Natural killer cell (primary cell): ENCODE results near the gene UNC119. TPM values are rescaled to one million over a fixed set of nuclear protein-coding genes. Genes with fewer than 3 reads are reported as not detected.

Source experiments
- ATAC-seq, 3 donors: fragments of 150-1000 bp in 2 of 3; fragments of 200-7000 bp in 1 of 3; cut with Tn5 transposase; 1 replicate in 1 of 3; 2 replicates in 2 of 3; pipeline ENCODE4 v1.10.0; 2021; ENCODE audit warnings: mild to moderate bottlenecking in 2 of 3, moderate library complexity in 2 of 3
- DNase-seq, 2 donors: peaks; one replicate each; pipeline versions ENCODE4 v3.0.0 to v3.0.0-alpha.2; 2013 to 2021; ENCODE audit warnings: mixed read lengths in 1 of 2
- H3K27ac ChIP-seq: one replicate; pipeline ENCODE4 v1.5.1; 2013; ENCODE audit warnings: mild to moderate bottlenecking, low read length
- H3K27me3 ChIP-seq: one replicate; pipeline ENCODE4 v1.6.1; 2013; ENCODE audit warnings: low read length; ENCODE audit not compliant: control insufficient read depth, insufficient read depth
- H3K36me3 ChIP-seq: one replicate; pipeline ENCODE4 v1.6.1; 2013; ENCODE audit warnings: low read length; ENCODE audit not compliant: control insufficient read depth, insufficient read depth
- H3K4me1 ChIP-seq: one replicate; pipeline ENCODE4 v1.6.1; 2013; ENCODE audit warnings: low read length; ENCODE audit not compliant: control insufficient read depth, insufficient read depth
- H3K4me3 ChIP-seq: one replicate; pipeline ENCODE4 v1.5.1; 2013; ENCODE audit warnings: low read length
- H3K9me3 ChIP-seq: one replicate; pipeline ENCODE4 v1.6.1; 2013; ENCODE audit warnings: low read length; ENCODE audit not compliant: control insufficient read depth, insufficient read depth
- H3K27ac Mint-ChIP-seq, 2 donors: one replicate each; pipeline ENCODE4 v1.8.0; 2022; ENCODE audit warnings: mild to moderate bottlenecking in 2 of 2, mixed read lengths in 2 of 2, moderate library complexity in 1 of 2
- H3K27me3 Mint-ChIP-seq, 2 donors: one replicate each; pipeline ENCODE4 v1.8.0; 2022; ENCODE audit warnings: low read depth in 2 of 2, mixed read lengths in 2 of 2
- H3K36me3 Mint-ChIP-seq: one replicate; pipeline ENCODE4 v1.8.0; 2022; ENCODE audit warnings: mixed read lengths
- H3K4me1 Mint-ChIP-seq, 2 donors: one replicate each; pipeline ENCODE4 v1.8.0; 2022; ENCODE audit warnings: mixed read lengths in 2 of 2
- H3K4me3 Mint-ChIP-seq: one replicate; pipeline ENCODE4 v1.8.0; 2022; ENCODE audit warnings: mild to moderate bottlenecking, moderate library complexity, mixed read lengths
- H3K9me3 Mint-ChIP-seq, 2 donors: one replicate each; pipeline ENCODE4 v1.8.0; 2022; ENCODE audit warnings: mixed read lengths in 2 of 2
- WGBS: methylation state at CpG from one replicate; pipeline ENCODE4 v1.1.7; 2013; ENCODE audit warnings: missing lambda C conversion rate; ENCODE audit not compliant: insufficient coverage; 5-methylcytosine and 5-hydroxymethylcytosine counted together
- intact Hi-C: fragments of 100-400 bp; cut with micrococcal nuclease; formaldehyde crosslinking; loops from one replicate; pipeline ENCODE4 v1.14.2; 2022
- total RNA-seq, 4 donors: library from RNA; stranded (reverse); fragments of 120-200 nt in 1 of 4; gene quantifications; one replicate each; pipeline versions ENCODE4 v1.2.3 to v1.2.4, GENCODE V29; 2013 to 2022
- TF ChIP-seq, protein P1 (sequence below): fragments of 200-600 bp; IDR thresholded peaks from one replicate; pipeline ENCODE4 v1.8.0; 2022; ENCODE audit warnings: antibody characterized with exemption

The UNC119 gene
- total RNA-seq, 3 donors from 2014 or later (not counting 1 experiment from before 2014, with no cell fraction given): 79.1 to 106 (median 79.3) TPM

DNA sequence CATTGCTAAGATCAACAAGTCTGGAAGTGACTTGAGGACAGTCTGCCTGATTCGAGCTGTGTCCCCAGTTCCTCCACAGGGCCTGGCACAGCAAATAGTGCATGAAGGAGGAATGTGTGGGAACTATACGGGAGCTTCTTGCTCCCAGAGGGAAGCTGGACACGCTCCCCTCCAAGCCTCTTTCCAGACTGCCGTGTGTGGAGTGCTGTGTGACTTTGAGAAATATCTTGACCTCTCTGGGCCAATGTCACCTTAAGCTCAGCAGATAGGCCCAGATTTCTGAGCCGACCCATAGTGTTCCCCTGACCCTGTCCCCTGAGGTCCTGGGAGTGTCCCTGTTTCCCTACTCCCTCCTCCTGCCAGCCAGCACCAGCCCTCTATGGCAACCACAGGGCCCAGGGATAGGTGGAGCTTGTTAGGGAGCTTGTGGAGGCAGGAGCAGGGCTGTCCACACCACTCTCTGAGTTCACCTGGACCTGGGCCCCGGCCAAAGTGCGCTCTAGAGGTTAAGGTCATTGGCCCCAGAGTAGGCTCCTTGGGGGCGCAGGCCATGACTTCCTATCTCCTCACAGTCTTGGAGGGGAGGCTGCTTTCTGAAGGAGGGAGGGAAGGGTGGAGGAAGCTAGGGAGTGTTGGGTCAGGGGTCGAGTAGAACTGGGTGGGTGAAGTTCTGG is 52.6 kb downstream of the UNC119 start:
- Mint-ChIP-seq H3K4me1 (no peaks in the 10 kb centered on the region), H3K9me3 (no peaks in the 10 kb centered on the region), H3K36me3 (no peaks in the 10 kb centered on the region), H3K27me3 (peaks cover 5 to 8% of the 10 kb centered on the region in 2 donors), H3K4me3 (no peak overlapping the region), H3K27ac (no peak overlapping the region)
- intact Hi-C loops: no loop called here
- Histone ChIP-seq H3K9me3 (no peaks in the 10 kb centered on the region), H3K27ac (no peak overlapping the region), H3K4me1 (no peaks in the 10 kb centered on the region), H3K27me3 (no peaks in the 10 kb centered on the region), H3K36me3 (no peaks in the 10 kb centered on the region), H3K4me3 (no peak overlapping the region)
- ATAC-seq: no peak
- DNase-seq: no peak
- 85% methylated on average over 9 of the region's 9 CpGs for WGBS
- TF ChIP-seq, protein P1, sequence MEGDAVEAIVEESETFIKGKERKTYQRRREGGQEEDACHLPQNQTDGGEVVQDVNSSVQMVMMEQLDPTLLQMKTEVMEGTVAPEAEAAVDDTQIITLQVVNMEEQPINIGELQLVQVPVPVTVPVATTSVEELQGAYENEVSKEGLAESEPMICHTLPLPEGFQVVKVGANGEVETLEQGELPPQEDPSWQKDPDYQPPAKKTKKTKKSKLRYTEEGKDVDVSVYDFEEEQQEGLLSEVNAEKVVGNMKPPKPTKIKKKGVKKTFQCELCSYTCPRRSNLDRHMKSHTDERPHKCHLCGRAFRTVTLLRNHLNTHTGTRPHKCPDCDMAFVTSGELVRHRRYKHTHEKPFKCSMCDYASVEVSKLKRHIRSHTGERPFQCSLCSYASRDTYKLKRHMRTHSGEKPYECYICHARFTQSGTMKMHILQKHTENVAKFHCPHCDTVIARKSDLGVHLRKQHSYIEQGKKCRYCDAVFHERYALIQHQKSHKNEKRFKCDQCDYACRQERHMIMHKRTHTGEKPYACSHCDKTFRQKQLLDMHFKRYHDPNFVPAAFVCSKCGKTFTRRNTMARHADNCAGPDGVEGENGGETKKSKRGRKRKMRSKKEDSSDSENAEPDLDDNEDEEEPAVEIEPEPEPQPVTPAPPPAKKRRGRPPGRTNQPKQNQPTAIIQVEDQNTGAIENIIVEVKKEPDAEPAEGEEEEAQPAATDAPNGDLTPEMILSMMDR: no peak

GRCh38 chr17:28499364-28499664 is 53.1 kb downstream of the UNC119 start:
- Histone ChIP-seq H3K4me1 (no peaks in the 10 kb centered on the region), H3K9me3 (no peaks in the 10 kb centered on the region), H3K27ac (no peak overlapping the region), H3K36me3 (no peaks in the 10 kb centered on the region), H3K27me3 (no peaks in the 10 kb centered on the region), H3K4me3 (no peak overlapping the region)
- intact Hi-C loops: no loop called here
- ATAC-seq (no peak), DNase-seq (no peak)
- H3K27ac Mint-ChIP-seq: no peak overlapping the region
- no peaks in the 10 kb centered on the region for H3K36me3 Mint-ChIP-seq
- no peaks in the 10 kb centered on the region for H3K9me3 Mint-ChIP-seq
- H3K4me3 Mint-ChIP-seq: no peak overlapping the region
- TF ChIP-seq, protein P1: no peak
- H3K4me1 Mint-ChIP-seq: no peaks in the 10 kb centered on the region
- 92% methylated on average over 9 of the region's 9 CpGs for WGBS
- peaks cover 4 to 6% of the 10 kb centered on the region in 2 donors for H3K27me3 Mint-ChIP-seq

DNA sequence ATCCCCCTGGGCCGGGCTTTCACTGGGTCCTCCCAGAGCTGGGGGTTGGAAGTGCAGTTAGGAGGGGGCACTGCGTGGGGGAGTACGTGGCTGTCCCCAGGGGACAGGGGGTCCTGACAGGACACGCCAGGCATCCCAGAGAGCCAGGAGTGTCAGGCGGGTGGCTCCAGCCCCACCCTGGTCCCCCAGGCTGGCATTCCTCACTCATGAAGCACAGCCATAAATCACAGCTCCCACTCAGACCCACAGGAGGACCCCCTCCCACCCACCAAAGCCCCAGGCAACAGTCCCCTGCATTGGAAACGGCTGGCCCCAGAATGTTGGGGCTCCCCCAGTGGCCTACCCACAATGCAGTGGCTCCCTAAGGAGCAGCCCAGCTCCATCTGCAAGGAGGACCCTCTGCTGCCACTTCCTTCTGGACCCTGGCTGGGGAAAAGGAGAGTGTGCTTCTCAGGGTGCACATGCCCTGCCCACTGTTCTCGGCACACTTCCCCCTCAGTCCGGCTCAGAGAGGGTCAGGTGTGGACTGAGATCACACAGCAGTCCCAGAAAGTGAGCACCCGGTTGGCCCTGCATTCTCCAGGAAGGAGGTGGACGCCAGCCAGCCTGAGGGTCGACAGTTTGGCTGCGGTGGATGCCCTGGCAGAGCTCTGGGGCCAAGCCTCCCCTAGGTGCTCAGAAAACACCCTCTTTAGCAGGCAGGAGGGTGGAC is 53.6 kb downstream of the UNC119 start:
- no peaks in the 10 kb centered on the region for H3K9me3 ChIP-seq
- Mint-ChIP-seq H3K27me3 (peaks cover 0 to 1% of the 10 kb centered on the region in 2 donors), H3K36me3 (no peaks in the 10 kb centered on the region), H3K4me1 (no peaks in the 10 kb centered on the region), H3K4me3 (no peak overlapping the region), H3K27ac (no peak overlapping the region), H3K9me3 (no peaks in the 10 kb centered on the region)
- H3K4me1 ChIP-seq: no peaks in the 10 kb centered on the region
- no peak for ATAC-seq
- H3K36me3 ChIP-seq: no peaks in the 10 kb centered on the region
- TF ChIP-seq, protein P1: no peak
- intact Hi-C loops: no loop called here
- WGBS: 75% methylated on average over 12 of the region's 12 CpGs
- H3K27me3 ChIP-seq: no peaks in the 10 kb centered on the region
- H3K4me3 ChIP-seq: no peak overlapping the region
- no peak overlapping the region for H3K27ac ChIP-seq
- DNase-seq: no peak
